PC-3 (cell line): ENCODE measurements around the gene MAPK7. TPM values are rescaled to one million over a fixed set of nuclear protein-coding genes. Genes with fewer than 3 reads are reported as not detected.

ENCODE experiments used
- ATAC-seq: fragments of 200-7000 bp; cut with Tn5 transposase; 2 replicates; pipeline ENCODE4 v1.9.1; 2020; ENCODE audit warnings: mild to moderate bottlenecking, moderate library complexity
- BruUV-seq: library from RNA; stranded (reverse); fragments of 400-500 nt; replicated peaks from 2 replicates; lab custom pipeline; 2021; lab: Mats Ljungman, UMichigan
- CTCF ChIA-PET: fragments of 300-600 bp; sonication (Branson Sonifier 250); formaldehyde crosslinking; loops from one replicate; lab custom pipeline; 2022; ENCODE audit warnings: antibody characterized with exemption; lab: Charles Lee
- POLR2A ChIA-PET: fragments of 300-600 bp; sonication (Branson Sonifier 250); formaldehyde crosslinking; loops from one replicate; lab custom pipeline; 2022; ENCODE audit warnings: antibody characterized with exemption; ENCODE audit not compliant: unreplicated experiment; lab: Charles Lee
- DNase-seq: peaks from one replicate; pipeline ENCODE4 v3.0.0-alpha.2; 2015
- H2AFZ ChIP-seq: fragments of 300-600 bp; sonication (generic); 2 replicates; pipeline ENCODE4 v1.6.0; 2016; ENCODE audit warnings: antibody characterized with exemption, low read length
- H3F3A ChIP-seq: fragments of 300-600 bp; sonication (generic); one replicate; pipeline ENCODE4 v1.6.0; 2017; ENCODE audit warnings: antibody characterized with exemption, low read length, control low read depth, mild to moderate bottlenecking; ENCODE audit not compliant: unreplicated experiment
- H3K27ac ChIP-seq: fragments of 300-600 bp; sonication (generic); 2 replicates; pipeline ENCODE4 v1.5.1; 2016; ENCODE audit warnings: mild to moderate bottlenecking, low read length
- H3K27me3 ChIP-seq: fragments of 300-600 bp; sonication (generic); 2 replicates; pipeline ENCODE4 v1.6.1; 2016; ENCODE audit warnings: low read length, mixed read lengths
- H3K36me3 ChIP-seq: fragments of 300-600 bp; sonication (generic); 2 replicates; pipeline ENCODE4 v1.6.1; 2016; ENCODE audit warnings: low read depth, mixed run types, low read length, mixed read lengths
- H3K4me1 ChIP-seq: fragments of 300-600 bp; sonication (generic); 2 replicates; pipeline ENCODE4 v1.5.1; 2016; ENCODE audit warnings: low read length; ENCODE audit not compliant: insufficient read depth
- H3K4me2 ChIP-seq: fragments of 300-600 bp; sonication (generic); 2 replicates; pipeline ENCODE4 v1.6.0; 2016; ENCODE audit warnings: low read length
- H3K4me3 ChIP-seq: fragments of 300-600 bp; sonication (generic); 2 replicates; pipeline ENCODE4 v1.5.1; 2016; ENCODE audit warnings: mild to moderate bottlenecking, low read length, mixed read lengths
- H3K79me2 ChIP-seq: fragments of 300-600 bp; sonication (generic); 2 replicates; pipeline ENCODE4 v1.6.1; 2017; ENCODE audit warnings: low read length, mixed read lengths
- H3K9ac ChIP-seq: fragments of 300-600 bp; sonication (generic); 2 replicates; pipeline ENCODE4 v1.6.0; 2016; ENCODE audit warnings: mild to moderate bottlenecking, low read length
- H3K9me2 ChIP-seq: fragments of 300-600 bp; sonication (generic); replicated peaks from 2 replicates; pipeline ENCODE4 v1.6.1; 2016; ENCODE audit warnings: mixed run types, low read length, mixed read lengths
- H3K9me3 ChIP-seq: fragments of 300-600 bp; sonication (generic); 2 replicates; pipeline ENCODE4 v1.6.1; 2016; ENCODE audit warnings: low read length, mixed read lengths
- H4K20me1 ChIP-seq: fragments of 300-600 bp; sonication (generic); 2 replicates; pipeline ENCODE4 v1.6.1; 2016; ENCODE audit warnings: low read length, mixed read lengths
- CTCF ChIP-seq: fragments of 300-600 bp; sonication (generic); conservative IDR thresholded peaks from 2 replicates; pipeline ENCODE4 v1.5.1; 2017; ENCODE audit warnings: antibody characterized with exemption, low read depth, mild to moderate bottlenecking, low read length
- EZH2 ChIP-seq: fragments of 300-600 bp; sonication (generic); IDR thresholded peaks from one replicate; pipeline ENCODE4 v1.6.1; 2017; ENCODE audit warnings: antibody characterized with exemption, mild to moderate bottlenecking, low read length; ENCODE audit not compliant: unreplicated experiment
- EZH2phosphoT487 ChIP-seq: fragments of 300-600 bp; sonication (generic); IDR thresholded peaks from 2 replicates; pipeline ENCODE4 v1.6.1; 2018; ENCODE audit warnings: mild to moderate bottlenecking, antibody characterized with exemption, low read length, borderline replicate concordance
- intact Hi-C: fragments of 100-400 bp; cut with micrococcal nuclease; formaldehyde crosslinking; loops from 2 replicates; pipeline ENCODE4 v1.9.0; 2023
- total RNA-seq: library from RNA; depleted of rRNA; stranded (reverse); fragments of >200 nt; gene quantifications from 2 replicates; pipeline ENCODE4 v1.2.3, GENCODE V29; 2014

The MAPK7 gene
- total RNA-seq, 1 experiment from 2014 or later, result 9.8 TPM

GRCh38 chr17:19338031-19338990, 40.0 kb upstream of the MAPK7 start:
- H4K20me1 ChIP-seq, result no peaks in the 10 kb centered on the region
- DNase-seq (peak; percentile 65), ATAC-seq (peak; percentile 80)
- H3K79me2 ChIP-seq, result no peaks in the 10 kb centered on the region
- no peak overlapping the region for H3K9ac ChIP-seq
- no peak overlapping the region for H3K4me2 ChIP-seq
- no peaks in the 10 kb centered on the region for H3K4me1 ChIP-seq
- H3K9me3 ChIP-seq, result no peaks in the 10 kb centered on the region
- no TSS peak for BruUV-seq
- ChIA-PET POLR2A (no interaction called here), CTCF (interaction anchor here (0.6 kb wide), 1 partner anchor 16 kb away, joined by 3 read pairs; no protein-coding TSS in a partner anchor)
- H3K27me3 ChIP-seq, result no peaks in the 10 kb centered on the region
- intact Hi-C loops, result no loop called here
- peak; percentile 73 for TF ChIP-seq CTCF
- TF ChIP-seq EZH2, result no peak
- no peak overlapping the region for H2AFZ ChIP-seq
- no peak overlapping the region for H3K27ac ChIP-seq
- H3K9me2 ChIP-seq, result no peaks in the 10 kb centered on the region
- no peaks in the 10 kb centered on the region for H3K36me3 ChIP-seq
- H3K4me3 ChIP-seq, result no peak overlapping the region
- no peaks in the 10 kb centered on the region for H3F3A ChIP-seq

- no TSS peak for BruUV-seq
- no peaks in the 10 kb centered on the region for H3K27me3 ChIP-seq
- no peaks in the 10 kb centered on the region for H3K9me2 ChIP-seq
- H4K20me1 ChIP-seq, result no peaks in the 10 kb centered on the region
- DNase-seq (no peak), ATAC-seq (no peak)
- H3K9me3 ChIP-seq, result no peaks in the 10 kb centered on the region
- no peaks in the 10 kb centered on the region for H3K79me2 ChIP-seq
- H3K4me2 ChIP-seq, result no peak overlapping the region
- POLR2A ChIA-PET, result no interaction called here
- CTCF ChIA-PET, result no interaction called here
- no peaks in the 10 kb centered on the region for H3K4me1 ChIP-seq
- intact Hi-C loops, result no loop called here
- TF ChIP-seq EZH2phosphoT487 (no peak), CTCF (no peak), EZH2 (no peak)
- H3K4me3 ChIP-seq, result no peak overlapping the region
- H2AFZ ChIP-seq, result no peak overlapping the region
- no peaks in the 10 kb centered on the region for H3K36me3 ChIP-seq
- no peaks in the 10 kb centered on the region for H3F3A ChIP-seq
- no peak overlapping the region for H3K27ac ChIP-seq
- no peak overlapping the region for H3K9ac ChIP-seq
Observed at GRCh38 chr17:19339341-19339815, 38.9 kb upstream of the MAPK7 start.

GRCh38 chr17:19341211-19341631, 37.1 kb upstream of the MAPK7 start:
- H2AFZ ChIP-seq, result no peak overlapping the region
- BruUV-seq, result no TSS peak
- POLR2A ChIA-PET, result no interaction called here
- no peak overlapping the region for H3K4me3 ChIP-seq
- TF ChIP-seq EZH2phosphoT487 (no peak), EZH2 (no peak), CTCF (no peak)
- no peak overlapping the region for H3K4me2 ChIP-seq
- ATAC-seq, result no peak
- intact Hi-C loops, result no loop called here
- peaks cover 5% of the 10 kb centered on the region for H3K4me1 ChIP-seq
- no peaks in the 10 kb centered on the region for H3K79me2 ChIP-seq
- no peaks in the 10 kb centered on the region for H3K27me3 ChIP-seq
- no peaks in the 10 kb centered on the region for H3K9me3 ChIP-seq
- H3K36me3 ChIP-seq, result no peaks in the 10 kb centered on the region
- no peak for DNase-seq
- H4K20me1 ChIP-seq, result no peaks in the 10 kb centered on the region
- no peak overlapping the region for H3K27ac ChIP-seq
- H3K9ac ChIP-seq, result no peak overlapping the region
- no peaks in the 10 kb centered on the region for H3F3A ChIP-seq
- CTCF ChIA-PET, result no interaction called here
- H3K9me2 ChIP-seq, result no peaks in the 10 kb centered on the region
